ENCODE results near the gene CNNM1.

The CNNM1 gene

DNA sequence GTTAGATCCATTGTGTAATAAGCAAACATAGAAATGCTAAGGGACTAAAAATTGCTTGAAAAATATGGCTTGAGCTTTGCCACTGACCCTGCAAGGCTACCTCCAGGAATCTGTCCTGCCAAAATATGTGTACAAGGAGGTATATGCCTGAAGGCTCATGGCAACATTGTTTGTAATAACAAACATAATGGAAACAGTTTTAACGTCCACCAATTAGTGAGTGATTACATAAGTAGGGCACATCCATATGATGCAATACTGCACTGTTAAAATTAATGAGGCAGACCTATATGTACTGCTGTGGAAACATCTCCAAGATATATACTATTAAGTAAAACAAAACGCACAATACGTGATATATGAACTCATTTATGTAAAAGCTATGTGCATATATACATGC is 114.3 kb downstream of the CNNM1 start:
- in situ Hi-C loops (cut with MboI; ENCODE audit: low sequenced_read_pairs), result loop anchor here (25.0 kb wide), 1 partner anchor 269 kb away; no protein-coding TSS in a partner anchor
